Natural killer cell (primary cell): ENCODE results near the gene PLCB1. TPM values are rescaled to one million over a fixed set of nuclear protein-coding genes. Genes with fewer than 3 reads are reported as not detected.

ENCODE experiments used
- ATAC-seq, 3 donors: fragments of 150-1000 bp in 2 of 3; fragments of 200-7000 bp in 1 of 3; cut with Tn5 transposase; 1 replicate in 1 of 3; 2 replicates in 2 of 3; pipeline ENCODE4 v1.10.0; 2021; ENCODE audit warnings: mild to moderate bottlenecking in 2 of 3, moderate library complexity in 2 of 3
- DNase-seq, 2 donors: peaks; one replicate each; pipeline versions ENCODE4 v3.0.0 to v3.0.0-alpha.2; 2013 to 2021; ENCODE audit warnings: mixed read lengths in 1 of 2
- H3K27ac ChIP-seq: one replicate; pipeline ENCODE4 v1.5.1; 2013; ENCODE audit warnings: mild to moderate bottlenecking, low read length
- H3K27me3 ChIP-seq: one replicate; pipeline ENCODE4 v1.6.1; 2013; ENCODE audit warnings: low read length; ENCODE audit not compliant: control insufficient read depth, insufficient read depth
- H3K36me3 ChIP-seq: one replicate; pipeline ENCODE4 v1.6.1; 2013; ENCODE audit warnings: low read length; ENCODE audit not compliant: control insufficient read depth, insufficient read depth
- H3K4me1 ChIP-seq: one replicate; pipeline ENCODE4 v1.6.1; 2013; ENCODE audit warnings: low read length; ENCODE audit not compliant: control insufficient read depth, insufficient read depth
- H3K4me3 ChIP-seq: one replicate; pipeline ENCODE4 v1.5.1; 2013; ENCODE audit warnings: low read length
- H3K9me3 ChIP-seq: one replicate; pipeline ENCODE4 v1.6.1; 2013; ENCODE audit warnings: low read length; ENCODE audit not compliant: control insufficient read depth, insufficient read depth
- H3K27ac Mint-ChIP-seq, 2 donors: one replicate each; pipeline ENCODE4 v1.8.0; 2022; ENCODE audit warnings: mild to moderate bottlenecking in 2 of 2, mixed read lengths in 2 of 2, moderate library complexity in 1 of 2
- H3K27me3 Mint-ChIP-seq, 2 donors: one replicate each; pipeline ENCODE4 v1.8.0; 2022; ENCODE audit warnings: low read depth in 2 of 2, mixed read lengths in 2 of 2
- H3K36me3 Mint-ChIP-seq: one replicate; pipeline ENCODE4 v1.8.0; 2022; ENCODE audit warnings: mixed read lengths
- H3K4me1 Mint-ChIP-seq, 2 donors: one replicate each; pipeline ENCODE4 v1.8.0; 2022; ENCODE audit warnings: mixed read lengths in 2 of 2
- H3K4me3 Mint-ChIP-seq: one replicate; pipeline ENCODE4 v1.8.0; 2022; ENCODE audit warnings: mild to moderate bottlenecking, moderate library complexity, mixed read lengths
- H3K9me3 Mint-ChIP-seq, 2 donors: one replicate each; pipeline ENCODE4 v1.8.0; 2022; ENCODE audit warnings: mixed read lengths in 2 of 2
- WGBS: methylation state at CpG from one replicate; pipeline ENCODE4 v1.1.7; 2013; ENCODE audit warnings: missing lambda C conversion rate; ENCODE audit not compliant: insufficient coverage; 5-methylcytosine and 5-hydroxymethylcytosine counted together
- intact Hi-C: fragments of 100-400 bp; cut with micrococcal nuclease; formaldehyde crosslinking; loops from one replicate; pipeline ENCODE4 v1.14.2; 2022
- total RNA-seq, 4 donors: library from RNA; stranded (reverse); fragments of 120-200 nt in 1 of 4; gene quantifications; one replicate each; pipeline versions ENCODE4 v1.2.3 to v1.2.4, GENCODE V29; 2013 to 2022
- TF ChIP-seq, protein P1 (sequence below): fragments of 200-600 bp; IDR thresholded peaks from one replicate; pipeline ENCODE4 v1.8.0; 2022; ENCODE audit warnings: antibody characterized with exemption

Gene PLCB1
- total RNA-seq, 3 donors from 2014 or later (not counting 1 experiment from before 2014, with no cell fraction given) = 48.7 to 66.2 (median 57.7) TPM

DNA sequence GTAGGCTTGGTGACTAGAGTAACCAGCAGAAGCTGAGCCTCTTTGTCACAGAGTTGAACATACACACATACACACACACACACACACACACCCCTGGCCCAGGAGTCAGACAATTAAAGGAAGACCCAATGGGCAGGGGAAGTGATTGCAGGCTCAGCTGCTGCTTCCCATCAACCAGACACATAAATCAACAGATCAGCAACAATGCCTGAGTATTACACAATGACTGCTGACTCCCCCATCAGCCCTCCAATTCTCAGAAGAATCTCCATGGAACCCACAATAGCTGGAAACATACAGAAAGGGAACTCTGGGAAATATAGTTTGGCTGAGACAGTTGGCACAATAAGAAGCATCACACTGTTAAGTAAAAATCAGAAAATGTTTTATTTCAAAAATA, 666.4 kb downstream of the PLCB1 start:
- H3K27ac Mint-ChIP-seq = no peak overlapping the region
- no peaks in the 10 kb centered on the region for H3K27me3 Mint-ChIP-seq
- Histone ChIP-seq H3K4me3 (no peak overlapping the region), H3K27me3 (no peaks in the 10 kb centered on the region), H3K9me3 (no peaks in the 10 kb centered on the region), H3K36me3 (peaks cover 2% of the 10 kb centered on the region), H3K27ac (no peak overlapping the region), H3K4me1 (no peaks in the 10 kb centered on the region)
- no peaks in the 10 kb centered on the region for H3K4me1 Mint-ChIP-seq
- DNase-seq (no peak), ATAC-seq (no peak)
- intact Hi-C loops = no loop called here
- TF ChIP-seq, protein P1, sequence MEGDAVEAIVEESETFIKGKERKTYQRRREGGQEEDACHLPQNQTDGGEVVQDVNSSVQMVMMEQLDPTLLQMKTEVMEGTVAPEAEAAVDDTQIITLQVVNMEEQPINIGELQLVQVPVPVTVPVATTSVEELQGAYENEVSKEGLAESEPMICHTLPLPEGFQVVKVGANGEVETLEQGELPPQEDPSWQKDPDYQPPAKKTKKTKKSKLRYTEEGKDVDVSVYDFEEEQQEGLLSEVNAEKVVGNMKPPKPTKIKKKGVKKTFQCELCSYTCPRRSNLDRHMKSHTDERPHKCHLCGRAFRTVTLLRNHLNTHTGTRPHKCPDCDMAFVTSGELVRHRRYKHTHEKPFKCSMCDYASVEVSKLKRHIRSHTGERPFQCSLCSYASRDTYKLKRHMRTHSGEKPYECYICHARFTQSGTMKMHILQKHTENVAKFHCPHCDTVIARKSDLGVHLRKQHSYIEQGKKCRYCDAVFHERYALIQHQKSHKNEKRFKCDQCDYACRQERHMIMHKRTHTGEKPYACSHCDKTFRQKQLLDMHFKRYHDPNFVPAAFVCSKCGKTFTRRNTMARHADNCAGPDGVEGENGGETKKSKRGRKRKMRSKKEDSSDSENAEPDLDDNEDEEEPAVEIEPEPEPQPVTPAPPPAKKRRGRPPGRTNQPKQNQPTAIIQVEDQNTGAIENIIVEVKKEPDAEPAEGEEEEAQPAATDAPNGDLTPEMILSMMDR = no peak
- H3K4me3 Mint-ChIP-seq = no peak overlapping the region
- no peaks in the 10 kb centered on the region for H3K9me3 Mint-ChIP-seq
- no peaks in the 10 kb centered on the region for H3K36me3 Mint-ChIP-seq

DNA sequence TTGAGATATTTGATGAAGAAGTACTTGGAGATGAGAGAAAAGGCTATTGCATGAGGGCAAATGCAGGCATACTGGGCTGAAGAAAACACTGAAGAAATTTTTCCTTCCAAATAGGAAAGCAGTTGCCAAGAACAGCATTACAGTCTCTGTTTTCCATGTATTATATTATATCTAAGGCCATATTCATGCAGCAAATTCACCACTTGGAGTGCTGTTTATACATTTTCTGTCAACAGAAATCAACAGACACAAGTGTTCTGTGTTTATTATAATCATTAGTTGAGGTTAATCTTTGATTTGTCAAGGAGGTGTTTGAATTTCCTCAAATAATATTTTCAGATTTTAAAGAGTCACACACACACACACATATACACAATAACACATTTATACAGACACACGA, 668.0 kb downstream of the PLCB1 start:
- Mint-ChIP-seq H3K4me1 (no peaks in the 10 kb centered on the region), H3K4me3 (no peak overlapping the region)

DNA sequence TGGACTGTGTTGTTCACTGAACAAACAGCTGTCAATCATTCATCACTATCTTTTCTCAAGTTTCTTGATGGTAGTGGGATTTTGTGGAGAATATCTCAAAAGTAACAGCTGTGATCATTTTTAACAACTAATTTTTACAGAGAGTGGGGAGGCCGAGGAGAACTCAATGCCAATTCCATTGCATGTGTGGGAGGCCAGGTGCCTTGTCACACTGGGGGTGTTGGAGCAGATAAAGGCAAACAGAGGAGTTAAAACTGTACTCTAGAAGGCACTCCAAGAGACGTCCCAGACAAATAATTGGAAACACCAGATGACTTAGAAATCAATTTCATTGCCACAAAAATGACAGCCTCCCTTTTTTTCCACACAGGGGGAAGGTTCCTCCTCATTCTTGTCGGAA, 669.6 kb downstream of the PLCB1 start:
- H3K36me3 Mint-ChIP-seq = no peaks in the 10 kb centered on the region
- Histone ChIP-seq H3K9me3 (no peaks in the 10 kb centered on the region), H3K4me3 (no peak overlapping the region), H3K4me1 (no peaks in the 10 kb centered on the region), H3K27ac (no peak overlapping the region), H3K36me3 (peaks cover 2% of the 10 kb centered on the region), H3K27me3 (no peaks in the 10 kb centered on the region)
- DNase-seq = no peak
- no peak overlapping the region for H3K4me3 Mint-ChIP-seq
- WGBS = 76% methylated on average over 3 of the region's 3 CpGs
- no peaks in the 10 kb centered on the region for H3K4me1 Mint-ChIP-seq
- intact Hi-C loops = no loop called here
- no peaks in the 10 kb centered on the region for H3K27me3 Mint-ChIP-seq
- no peaks in the 10 kb centered on the region for H3K9me3 Mint-ChIP-seq
- no peak overlapping the region for H3K27ac Mint-ChIP-seq
- TF ChIP-seq, protein P1 = no peak
- ATAC-seq = no peak

More for the DNA sequence above, 668.0 kb downstream of the PLCB1 start:
- Histone ChIP-seq H3K36me3 (peaks cover 2% of the 10 kb centered on the region), H3K27me3 (no peaks in the 10 kb centered on the region), H3K4me3 (no peak overlapping the region), H3K4me1 (no peaks in the 10 kb centered on the region), H3K27ac (no peak overlapping the region), H3K9me3 (no peaks in the 10 kb centered on the region)
- H3K27ac Mint-ChIP-seq = no peak overlapping the region
- TF ChIP-seq, protein P1 = no peak
- intact Hi-C loops = no loop called here
- H3K9me3 Mint-ChIP-seq = no peaks in the 10 kb centered on the region
- ATAC-seq (no peak), DNase-seq (no peak)
- no peaks in the 10 kb centered on the region for H3K27me3 Mint-ChIP-seq
- H3K36me3 Mint-ChIP-seq = no peaks in the 10 kb centered on the region
- WGBS = no CpG with 5 or more reads among the region's 1 CpG

DNA sequence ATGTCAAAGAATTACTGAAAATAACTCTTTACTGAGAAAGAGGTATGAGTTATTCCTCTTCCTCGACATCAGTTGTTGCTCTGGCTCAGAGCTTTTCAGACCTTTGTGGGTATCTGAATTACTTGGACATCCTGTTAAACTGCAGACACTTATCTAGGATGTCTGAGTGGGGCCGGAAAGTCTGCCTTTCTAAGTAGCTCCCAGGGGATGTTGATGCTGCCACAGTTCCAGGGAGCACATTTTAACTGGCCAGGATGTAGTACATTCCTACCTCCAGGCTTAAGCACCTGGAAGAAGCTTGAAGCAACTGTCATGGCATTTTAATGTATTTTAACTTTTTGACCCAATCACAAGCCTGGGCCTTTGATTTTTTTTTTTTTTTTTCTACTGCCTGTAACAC, 671.0 kb downstream of the PLCB1 start:
- H3K4me3 Mint-ChIP-seq = no peak overlapping the region
- ATAC-seq = no peak

More for the DNA sequence above, 671.0 kb downstream of the PLCB1 start:
- no peaks in the 10 kb centered on the region for H3K36me3 Mint-ChIP-seq
- WGBS = 85% methylated on average over 2 of the region's 2 CpGs
- no peak overlapping the region for H3K27ac Mint-ChIP-seq
- H3K9me3 ChIP-seq = no peaks in the 10 kb centered on the region
- TF ChIP-seq, protein P1 = no peak
- no peaks in the 10 kb centered on the region for H3K9me3 Mint-ChIP-seq
- no peaks in the 10 kb centered on the region for H3K27me3 ChIP-seq
- no peak overlapping the region for H3K27ac ChIP-seq
- H3K27me3 Mint-ChIP-seq = no peaks in the 10 kb centered on the region
- H3K4me3 ChIP-seq = no peak overlapping the region
- H3K36me3 ChIP-seq = peaks cover 2% of the 10 kb centered on the region
- intact Hi-C loops = no loop called here
- no peaks in the 10 kb centered on the region for H3K4me1 Mint-ChIP-seq
- no peaks in the 10 kb centered on the region for H3K4me1 ChIP-seq
- no peak for DNase-seq
